GM23338 (cell line): ENCODE results near the gene CLCN6. TPM values are rescaled to one million over a fixed set of nuclear protein-coding genes. Genes with fewer than 3 reads are reported as not detected.
A peak's percentile ranks its signal among the peaks of the same experiment; 100 is the strongest.

Experiments used
- ATAC-seq: fragments of 200-7000 bp; cut with Tn5 transposase; 3 replicates; pipeline ENCODE4 v1.9.1; 2020
- DNase-seq: peaks from one replicate; pipeline ENCODE4 v3.0.0-alpha.2; 2015; ENCODE audit warnings: low spot score
- H2AFZ ChIP-seq: fragments of 200-600 bp; sonication (generic); 2 replicates; pipeline ENCODE4 v1.8.0; 2016; ENCODE audit warnings: antibody characterized with exemption, mild to moderate bottlenecking, moderate library complexity
- H3F3A ChIP-seq: fragments of 200-600 bp; sonication (generic); replicated peaks from 2 replicates; pipeline ENCODE4 v1.8.0; 2017; ENCODE audit warnings: antibody characterized with exemption, mixed run types, low read depth
- H3K27ac ChIP-seq: fragments of 200-600 bp; sonication (generic); 2 replicates; pipeline ENCODE4 v1.6.1; 2016; ENCODE audit warnings: low read depth
- H3K27me3 ChIP-seq: fragments of 200-600 bp; sonication (generic); 2 replicates; pipeline ENCODE4 v1.8.0; 2016; ENCODE audit warnings: mild to moderate bottlenecking, mixed run types, moderate library complexity; ENCODE audit not compliant: insufficient read depth
- H3K36me3 ChIP-seq: fragments of 200-600 bp; sonication (generic); 2 replicates; pipeline ENCODE4 v1.8.0; 2016; ENCODE audit warnings: mild to moderate bottlenecking; ENCODE audit not compliant: insufficient read depth
- H3K4me1 ChIP-seq: fragments of 200-600 bp; sonication (generic); 2 replicates; pipeline ENCODE4 v1.8.0; 2016; ENCODE audit warnings: mild to moderate bottlenecking, moderate library complexity; ENCODE audit not compliant: insufficient read depth
- H3K4me2 ChIP-seq: fragments of 200-600 bp; sonication (generic); 2 replicates; pipeline ENCODE4 v1.7.1; 2017; ENCODE audit warnings: mixed run types
- H3K4me3 ChIP-seq: fragments of 200-600 bp; sonication (generic); 2 replicates; pipeline ENCODE4 v1.6.1; 2016; ENCODE audit warnings: mixed run types
- H3K79me2 ChIP-seq: fragments of 200-600 bp; sonication (generic); replicated peaks from 2 replicates; pipeline ENCODE4 v1.8.0; 2017; ENCODE audit warnings: mild to moderate bottlenecking; ENCODE audit not compliant: insufficient read depth
- H3K9me2 ChIP-seq: fragments of 200-600 bp; sonication (generic); 2 replicates; pipeline ENCODE4 v1.8.0; 2017; ENCODE audit not compliant: insufficient read depth
- H4K20me1 ChIP-seq: fragments of 200-600 bp; sonication (generic); replicated peaks from 2 replicates; pipeline ENCODE4 v1.8.0; 2017; ENCODE audit warnings: mild to moderate bottlenecking; ENCODE audit not compliant: insufficient read depth
- H3K27ac Mint-ChIP-seq: 2 replicates; pipeline ENCODE4 v1.8.0; 2020; ENCODE audit warnings: inconsistent platforms, mild to moderate bottlenecking, moderate library complexity, mixed read lengths
- H3K27me3 Mint-ChIP-seq: 3 replicates; pipeline ENCODE4 v1.8.0; 2022; ENCODE audit warnings: low read depth, mild to moderate bottlenecking, moderate library complexity, mixed read lengths, inconsistent platforms; ENCODE audit not compliant: insufficient read depth, poor library complexity
- H3K36me3 Mint-ChIP-seq: 3 replicates; pipeline ENCODE4 v1.8.0; 2021; ENCODE audit warnings: low read depth, mild to moderate bottlenecking, inconsistent platforms, moderate library complexity, mixed read lengths
- H3K4me1 Mint-ChIP-seq: 3 replicates; pipeline ENCODE4 v1.8.0; 2020; ENCODE audit warnings: mild to moderate bottlenecking, inconsistent platforms, mixed read lengths
- H3K4me3 Mint-ChIP-seq: 3 replicates; pipeline ENCODE4 v1.8.0; 2021; ENCODE audit warnings: moderate library complexity, mild to moderate bottlenecking, inconsistent platforms, mixed read lengths
- H3K9me3 Mint-ChIP-seq: 3 replicates; pipeline ENCODE4 v1.8.0; 2020; ENCODE audit warnings: moderate library complexity, mild to moderate bottlenecking, inconsistent platforms, mixed read lengths
- CREB1 ChIP-seq: fragments of 250-450 bp; sonication (Bioruptor Pico); IDR thresholded peaks from 2 replicates; pipeline ENCODE4 v1.5.0; 2020; ENCODE audit warnings: low read depth, mild to moderate bottlenecking, moderate library complexity
- CTCF ChIP-seq, 2 experiments: fragments of 200-600 bp in 1 of 2; sonication (generic) in 1 of 2; conservative IDR thresholded peaks; 2 replicates each; pipeline versions ENCODE4 v1.5.1 to v1.6.1; 2016 to 2017; ENCODE audit warnings: antibody characterized with exemption in 2 of 2, low read depth in 2 of 2, mild to moderate bottlenecking in 2 of 2, moderate library complexity in 1 of 2
- ETS1 ChIP-seq: IDR thresholded peaks from 2 replicates; pipeline ENCODE4 v1.6.1; 2016; ENCODE audit warnings: antibody characterized with exemption
- EZH2 ChIP-seq: fragments of 200-600 bp; sonication (generic); IDR thresholded peaks from one replicate; pipeline ENCODE4 v1.8.0; 2017; ENCODE audit warnings: antibody characterized with exemption, mild to moderate bottlenecking, low read depth; ENCODE audit not compliant: unreplicated experiment
- EZH2phosphoT487 ChIP-seq: fragments of 200-600 bp; sonication (generic); IDR thresholded peaks from one replicate; pipeline ENCODE4 v1.8.1; 2018; ENCODE audit warnings: antibody characterized with exemption; ENCODE audit not compliant: unreplicated experiment
- JUNB ChIP-seq: IDR thresholded peaks from one replicate; pipeline ENCODE4 v1.6.1; 2016; ENCODE audit warnings: antibody characterized with exemption; ENCODE audit not compliant: unreplicated experiment
- NANOG ChIP-seq: IDR thresholded peaks from 2 replicates; pipeline ENCODE4 v1.6.1; 2016; ENCODE audit warnings: antibody characterized with exemption, borderline replicate concordance
- POLR2AphosphoS5 ChIP-seq: IDR thresholded peaks from 2 replicates; pipeline ENCODE4 v1.6.1; 2016; ENCODE audit warnings: antibody characterized with exemption, low read depth
- REST ChIP-seq: IDR thresholded peaks from one replicate; pipeline ENCODE4 v1.6.1; 2018; ENCODE audit warnings: antibody characterized with exemption; ENCODE audit not compliant: unreplicated experiment
- STAT1 ChIP-seq: IDR thresholded peaks from one replicate; pipeline ENCODE4 v1.6.1; 2016; ENCODE audit warnings: antibody characterized with exemption; ENCODE audit not compliant: unreplicated experiment
- ZNF114 ChIP-seq: fragments of 250-450 bp; sonication (Bioruptor Pico); IDR thresholded peaks from 2 replicates; pipeline ENCODE4 v1.5.0; 2020; ENCODE audit warnings: mild to moderate bottlenecking, moderate library complexity
- ZNF331 ChIP-seq: fragments of 250-450 bp; sonication (Bioruptor Pico); IDR thresholded peaks from 2 replicates; pipeline ENCODE4 v1.5.0; 2020; ENCODE audit warnings: low read depth, mild to moderate bottlenecking, moderate library complexity
- ZNF462 ChIP-seq: fragments of 250-450 bp; sonication (Bioruptor Pico); IDR thresholded peaks from 2 replicates; pipeline ENCODE4 v1.5.0; 2020; ENCODE audit warnings: mild to moderate bottlenecking, moderate library complexity
- polyA plus RNA-seq: library from polyadenylated mRNA; unstranded; fragments of >200 nt; fragmentation: Nextera tagmentation; extraction: Ambion mirVana; gene quantifications from 2 replicates; pipeline ENCODE4 v1.2.1, GENCODE V29; 2016
- total RNA-seq: library from RNA; depleted of rRNA; stranded (reverse); fragments of >200 nt; shearing (Covaris generic); gene quantifications from 2 replicates; pipeline ENCODE4 v1.2.3, GENCODE V29; 2014

Gene CLCN6
- total and polyA plus RNA-seq, 2 experiments from 2014 or later, result 16.0 to 22.6 TPM

GRCh38 chr1:11804666-11805421 is 1.1 kb upstream of the CLCN6 start:
- Histone ChIP-seq H3K4me3 (peak overlapping the region; percentile 98), H4K20me1 (0 out of 2 replicates have a peak, but pooled peaks cover 6% of the 10 kb centered on the region), H3F3A (peaks cover 22% of the 10 kb centered on the region; the same call in 1 of the 2 replicates), H3K4me1 (peaks cover 36% of the 10 kb centered on the region), H3K79me2 (peaks cover 47% of the 10 kb centered on the region), H3K9me2 (no peaks in the 10 kb centered on the region), H3K4me2 (peak overlapping the region; percentile 100), H3K27ac (peak overlapping the region; percentile 94), H3K27me3 (no peaks in the 10 kb centered on the region), H2AFZ (0 out of 2 replicates have a peak overlapping the region, but pooled peaks have one; percentile 74), H3K36me3 (peaks cover 13% of the 10 kb centered on the region; the same call in 1 of the 2 replicates)
- peaks cover 43% of the 10 kb centered on the region for H3K36me3 Mint-ChIP-seq
- no peak for ATAC-seq
- H3K4me1 Mint-ChIP-seq, result peaks cover 53% of the 10 kb centered on the region
- TF ChIP-seq ZNF114, result no peak
- no peak for TF ChIP-seq STAT1
- no peak for TF ChIP-seq EZH2phosphoT487
- no peak for TF ChIP-seq EZH2
- TF ChIP-seq CREB1 (CRISPR knock-in tag), result no peak
- no peak for TF ChIP-seq CTCF (conservative IDR thresholded peaks at IDR 0.05; ENCODE audit: low read depth in 2 of 2)
- TF ChIP-seq ETS1, result no peak
- TF ChIP-seq NANOG, result no peak
- TF ChIP-seq ZNF331, result no peak
- no peak for TF ChIP-seq ZNF462
- no peak for TF ChIP-seq POLR2AphosphoS5
- no peak for TF ChIP-seq REST
- no peak for TF ChIP-seq JUNB
- H3K27ac Mint-ChIP-seq, result peak overlapping the region; percentile 72
- H3K9me3 Mint-ChIP-seq, result peaks cover 2% of the 10 kb centered on the region; the same call in 1 of the 3 replicates
- H3K27me3 Mint-ChIP-seq, result peaks cover 12% of the 10 kb centered on the region
- peak overlapping the region; percentile 92 for H3K4me3 Mint-ChIP-seq
- DNase-seq, result peak; percentile 36
